Epithelial cell of esophagus (primary cell): ENCODE results near the gene FAM228A.

Experiments
- DNase-seq: peaks from one replicate; pipeline ENCODE4 v3.0.0; 2010; ENCODE audit warnings: low read depth
- H3K4me3 ChIP-seq: 2 replicates; pipeline ENCODE4 v1.5.1; 2011; ENCODE audit warnings: mild to moderate bottlenecking, low read length, control low read depth
- CTCF ChIP-seq: IDR thresholded peaks from 2 replicates; pipeline ENCODE4 v1.5.1; 2011; ENCODE audit warnings: low read depth, mild to moderate bottlenecking, low read length, control low read depth, inconsistent platforms; ENCODE audit not compliant: insufficient read depth; ENCODE audit errors: missing control alignments

Gene FAM228A

DNA sequence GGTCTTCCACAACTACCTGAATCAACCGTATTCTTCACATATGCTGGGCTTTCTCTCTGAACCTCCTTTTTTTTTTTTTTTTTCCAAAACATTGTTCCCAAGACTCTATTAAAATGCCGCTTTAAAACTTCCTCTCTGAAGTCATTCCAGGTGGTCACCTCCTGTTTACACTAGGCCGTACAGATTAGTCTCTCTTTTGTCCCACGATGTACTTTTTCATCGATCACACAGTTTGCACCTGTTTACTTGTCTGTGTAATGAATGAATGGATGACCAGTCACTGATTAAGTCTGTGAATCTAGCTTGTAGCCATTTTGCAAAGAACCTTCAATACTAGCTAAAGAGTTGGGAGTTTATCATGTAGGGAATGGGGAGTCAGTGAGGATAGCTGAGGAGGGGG lies 16.7 kb upstream of the FAM228A start:
- TF ChIP-seq CTCF: no peak
- H3K4me3 ChIP-seq: no peak overlapping the region
- DNase-seq: no peak

DNA sequence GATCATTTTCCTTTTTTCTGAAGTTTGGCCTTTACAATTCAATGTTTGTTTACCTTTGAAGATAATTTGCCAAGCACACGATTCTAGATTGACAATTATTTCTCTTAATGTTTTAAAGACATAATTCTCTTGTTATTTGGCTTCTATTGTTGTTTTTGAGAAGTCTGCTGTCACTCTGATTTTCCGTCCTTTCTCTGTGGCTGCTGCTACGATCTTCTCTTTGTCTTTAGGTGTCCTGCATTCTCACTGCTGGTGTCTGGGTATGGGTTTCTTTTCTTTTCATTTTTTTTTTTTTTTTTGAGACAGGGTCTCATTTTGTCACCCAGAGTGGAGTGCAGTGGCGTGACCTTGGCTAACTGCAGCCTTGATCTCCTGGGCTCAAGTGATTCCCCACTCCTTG lies 15.1 kb upstream of the FAM228A start:
- no peak for DNase-seq
- no peak overlapping the region for H3K4me3 ChIP-seq
- no peak for TF ChIP-seq CTCF

GRCh38 chr2:24160761-24161160 lies 14.1 kb upstream of the FAM228A start:
- no peak for TF ChIP-seq CTCF
- DNase-seq: no peak
- H3K4me3 ChIP-seq: no peak overlapping the region

- H3K4me3 ChIP-seq: no peak overlapping the region
- DNase-seq: no peak
- TF ChIP-seq CTCF: no peak
Measured at GRCh38 chr2:24162494-24162893, 12.4 kb upstream of the FAM228A start.

GRCh38 chr2:24163186-24163585 lies 11.7 kb upstream of the FAM228A start:
- DNase-seq: no peak
- H3K4me3 ChIP-seq: no peak overlapping the region
- TF ChIP-seq CTCF: no peak

GRCh38 chr2:24163601-24164000 lies 11.3 kb upstream of the FAM228A start:
- no peak for TF ChIP-seq CTCF
- no peak for DNase-seq
- no peak overlapping the region for H3K4me3 ChIP-seq

- DNase-seq: peak; percentile 55
Measured at GRCh38 chr2:24164416-24164973, 10.4 kb upstream of the FAM228A start.

More at GRCh38 chr2:24164416-24164973, 10.4 kb upstream of the FAM228A start:
- H3K4me3 ChIP-seq: no peak overlapping the region
- peak; percentile 53 for TF ChIP-seq CTCF
